Type B pancreatic cell (in vitro differentiated cells): Measurements from ENCODE around the gene GPR108. TPM values are rescaled to one million over a fixed set of nuclear protein-coding genes. Genes with fewer than 3 reads are reported as not detected.

ENCODE experiments used
- DNase-seq: peaks from one replicate; pipeline ENCODE4 v3.0.0; 2021; ENCODE audit warnings: mixed read lengths; ENCODE audit not compliant: unreplicated experiment; ENCODE audit errors: extremely low spot score
- H3K27ac Mint-ChIP-seq: 2 replicates; pipeline ENCODE4 v1.8.0; 2021; ENCODE audit warnings: mild to moderate bottlenecking, mixed read lengths
- H3K27me3 Mint-ChIP-seq: 2 replicates; pipeline ENCODE4 v1.8.0; 2021; ENCODE audit warnings: mixed read lengths
- H3K36me3 Mint-ChIP-seq: 2 replicates; pipeline ENCODE4 v1.8.0; 2021; ENCODE audit warnings: mixed read lengths
- H3K4me1 Mint-ChIP-seq: one replicate; pipeline ENCODE4 v1.8.0; 2021; ENCODE audit warnings: mixed read lengths; ENCODE audit not compliant: unreplicated experiment
- H3K4me3 Mint-ChIP-seq: 2 replicates; pipeline ENCODE4 v1.8.0; 2021; ENCODE audit warnings: mild to moderate bottlenecking, mixed read lengths
- H3K9me3 Mint-ChIP-seq: 2 replicates; pipeline ENCODE4 v1.8.0; 2021; ENCODE audit warnings: mixed read lengths
- CTCF ChIP-seq: fragments of 200-600 bp; sonication (generic); conservative IDR thresholded peaks from 2 replicates; pipeline ENCODE4 v1.5.0; 2021; ENCODE audit warnings: antibody characterized with exemption, mild to moderate bottlenecking
- microRNA-seq: library from miRNA; unstranded; fragments of <30 nt; microRNA quantifications from one replicate; pipeline ENCODE4, GENCODE V29; 2020
- total RNA-seq: library from RNA; stranded (reverse); gene quantifications from 2 replicates; pipeline ENCODE4 v1.2.1, GENCODE V29; 2021; ENCODE audit warnings: low replicate concordance

Gene GPR108
- total RNA-seq, 1 donor from 2014 or later, result 55.4 TPM

DNA sequence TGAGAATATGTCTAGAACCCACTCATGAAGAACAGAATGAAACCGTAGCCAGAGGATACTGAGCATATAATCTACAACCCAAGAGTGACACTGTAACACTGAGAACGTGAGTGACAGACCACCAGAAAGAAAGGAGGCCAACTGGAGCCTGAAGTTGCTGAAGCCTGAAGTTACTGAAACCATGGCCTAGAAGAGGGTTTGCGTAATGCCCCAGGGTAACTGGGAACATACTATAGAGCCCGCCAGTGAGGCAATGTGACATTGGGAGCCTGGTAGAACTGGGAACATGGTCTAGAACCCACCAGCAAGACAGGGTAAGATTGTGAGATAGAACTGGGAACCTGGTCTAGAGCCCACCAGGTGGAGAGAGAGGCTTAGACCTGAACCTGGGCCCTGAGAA lies 51.9 kb downstream of the GPR108 start:
- no peak for TF ChIP-seq CTCF
- Mint-ChIP-seq H3K27ac (no peak overlapping the region), H3K36me3 (no peaks in the 10 kb centered on the region), H3K4me1 (no peaks in the 10 kb centered on the region), H3K9me3 (peaks cover 5% of the 10 kb centered on the region), H3K27me3 (peaks cover 27% of the 10 kb centered on the region), H3K4me3 (no peak overlapping the region)
- DNase-seq, result no peak

DNA sequence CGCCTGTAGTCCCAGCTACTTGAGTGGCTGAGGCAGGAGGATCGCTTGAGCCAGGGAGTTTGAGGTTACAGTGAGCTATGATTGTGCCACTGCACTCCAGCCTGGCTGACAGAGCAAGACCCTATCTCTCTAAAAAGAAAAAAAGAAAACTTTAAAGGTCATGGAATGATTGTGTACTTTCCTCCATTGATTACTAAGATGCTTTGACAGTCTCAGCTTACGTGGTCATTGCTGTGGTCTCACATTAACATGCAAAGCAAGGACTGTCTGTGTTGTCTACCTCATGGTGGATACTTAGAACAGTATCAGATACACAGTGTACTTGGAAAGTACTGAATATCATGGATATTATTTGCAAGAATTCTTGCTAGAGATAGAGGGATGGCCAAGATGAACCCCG lies 53.4 kb downstream of the GPR108 start:
- no peak for DNase-seq
- no peak for TF ChIP-seq CTCF
- Mint-ChIP-seq H3K4me1 (no peaks in the 10 kb centered on the region), H3K27me3 (peaks cover 35% of the 10 kb centered on the region), H3K9me3 (peaks cover 9% of the 10 kb centered on the region), H3K4me3 (no peak overlapping the region), H3K27ac (no peak overlapping the region), H3K36me3 (no peaks in the 10 kb centered on the region)

DNA sequence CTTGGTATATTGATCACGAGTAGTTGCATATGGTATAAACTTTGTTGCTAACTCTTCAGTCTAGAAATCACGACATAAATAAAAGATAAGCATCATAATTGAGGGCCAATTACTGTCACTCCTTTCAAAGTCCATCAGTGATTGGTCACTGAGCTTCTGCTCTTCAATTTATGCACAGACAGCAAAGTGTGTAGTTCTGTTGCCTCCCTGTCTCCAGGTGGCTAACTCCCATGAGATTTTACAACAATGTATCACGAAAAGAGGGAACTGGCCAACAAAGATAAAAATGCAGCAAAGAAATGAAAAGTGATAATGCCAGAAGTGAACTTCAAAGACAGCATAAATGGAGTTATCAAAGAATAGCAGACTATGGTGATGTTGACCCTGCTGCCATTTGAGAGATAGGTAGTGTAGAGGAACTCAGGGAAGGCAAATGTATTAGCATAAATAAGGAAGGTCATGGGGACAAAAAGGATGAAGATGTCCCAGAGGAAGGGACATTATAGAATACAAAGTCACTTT lies 54.7 kb downstream of the GPR108 start:
- H3K4me3 Mint-ChIP-seq, result no peak overlapping the region
- H3K27ac Mint-ChIP-seq, result no peak overlapping the region
- no peak for DNase-seq
- peaks cover 39% of the 10 kb centered on the region for H3K27me3 Mint-ChIP-seq
- TF ChIP-seq CTCF, result no peak
- no peaks in the 10 kb centered on the region for H3K4me1 Mint-ChIP-seq
- no peaks in the 10 kb centered on the region for H3K36me3 Mint-ChIP-seq
- H3K9me3 Mint-ChIP-seq, result peaks cover 8% of the 10 kb centered on the region

DNA sequence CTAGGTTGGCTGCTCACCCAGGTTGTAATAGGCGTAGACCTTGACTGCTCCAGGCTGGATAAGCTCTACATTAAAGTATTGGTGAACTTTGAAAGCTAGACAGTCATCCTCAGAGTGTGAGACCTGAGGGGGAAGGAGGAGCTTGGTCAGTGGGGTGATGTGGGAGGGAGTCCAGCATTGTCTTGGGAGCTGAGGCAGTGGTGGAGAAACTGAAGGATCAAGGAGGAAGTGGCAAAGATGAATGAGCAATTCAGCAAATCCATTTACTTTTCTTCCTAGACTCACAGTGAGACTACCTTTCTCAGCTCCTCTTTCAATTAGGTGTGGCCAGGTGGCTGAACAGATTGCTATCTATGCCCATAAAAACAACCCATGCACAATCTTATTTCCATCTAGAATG lies 57.2 kb downstream of the GPR108 start:
- H3K4me3 Mint-ChIP-seq, result no peak overlapping the region

More for the DNA sequence above, 57.2 kb downstream of the GPR108 start:
- no peak for TF ChIP-seq CTCF
- Mint-ChIP-seq H3K27me3 (peaks cover 39% of the 10 kb centered on the region), H3K27ac (no peak overlapping the region), H3K36me3 (no peaks in the 10 kb centered on the region), H3K4me1 (no peaks in the 10 kb centered on the region), H3K9me3 (peaks cover 9% of the 10 kb centered on the region)
- DNase-seq, result no peak

Small RNA genes lying within 50 kb of the gene (microRNA-seq; reads per million reads assigned to microRNA genes)
- gene MIR6791, result not detected

Other genes starting within 250 kb of the GPR108 start
- 6.8 and 10.9 TPM in 2 replicates for gene TUBB4A, start 235.3 kb downstream of the GPR108 start, total RNA-seq
- gene TNFSF9, start 206.6 kb downstream of the GPR108 start, total RNA-seq, result 1.3 and 3.4 TPM in 2 replicates
- gene CD70, start 146.4 kb downstream of the GPR108 start, total RNA-seq, result 0.74 and 1.0 TPM in 2 replicates
- gene TNFSF14, start 67.4 kb downstream of the GPR108 start, total RNA-seq, result not detected in 2 replicates
- gene C3, start 16.9 kb downstream of the GPR108 start, total RNA-seq, result 8.2 and 14.2 TPM in 2 replicates
- gene TRIP10, start 2.1 kb upstream of the GPR108 start, total RNA-seq, result 35.1 and 42.3 TPM in 2 replicates
- 17.4 and 47.5 TPM in 2 replicates for gene SH2D3A, start 29.9 kb upstream of the GPR108 start, total RNA-seq
- gene VAV1, start 35.1 kb upstream of the GPR108 start, total RNA-seq, result not detected in 2 replicates
- gene ADGRE1, start 150.0 kb upstream of the GPR108 start, total RNA-seq, result not detected in 2 replicates